Naive B cell (primary cell): ENCODE results near the gene CHAT. TPM values are rescaled to one million over a fixed set of nuclear protein-coding genes. Genes with fewer than 3 reads are reported as not detected.

Source experiments
- ATAC-seq, 2 donors: fragments of 150-1000 bp; cut with Tn5 transposase; 2 replicates each; pipeline ENCODE4 v1.10.0; 2021; ENCODE audit warnings: low read depth in 2 of 2, mild to moderate bottlenecking in 2 of 2, moderate library complexity in 2 of 2
- DNase-seq: peaks from one replicate; pipeline ENCODE4 v3.0.0; 2022
- H3K27ac Mint-ChIP-seq, 6 donors: one replicate each; pipeline ENCODE4 v1.8.0; 2020 to 2022; ENCODE audit warnings: mild to moderate bottlenecking in 6 of 6, mixed read lengths in 6 of 6, moderate library complexity in 5 of 6, inconsistent platforms in 2 of 6
- H3K27me3 Mint-ChIP-seq, 3 donors: one replicate each; pipeline ENCODE4 v1.8.0; 2021 to 2022; ENCODE audit warnings: mixed read lengths in 3 of 3, mild to moderate bottlenecking in 1 of 3
- H3K36me3 Mint-ChIP-seq, 2 donors: one replicate each; pipeline ENCODE4 v1.8.0; 2020 to 2022; ENCODE audit warnings: mixed read lengths in 2 of 2, inconsistent platforms in 1 of 2, mild to moderate bottlenecking in 1 of 2
- H3K4me1 Mint-ChIP-seq, 3 donors: one replicate each; pipeline ENCODE4 v1.8.0; 2020 to 2022; ENCODE audit warnings: mixed read lengths in 3 of 3, inconsistent platforms in 1 of 3, mild to moderate bottlenecking in 1 of 3, moderate library complexity in 1 of 3
- H3K4me3 Mint-ChIP-seq, 8 donors: one replicate each; pipeline ENCODE4 v1.8.0; 2020 to 2022; ENCODE audit warnings: mild to moderate bottlenecking in 8 of 8, mixed read lengths in 8 of 8, moderate library complexity in 8 of 8, inconsistent platforms in 2 of 8
- H3K9me3 Mint-ChIP-seq, 7 donors: one replicate each; pipeline ENCODE4 v1.8.0; 2020 to 2022; ENCODE audit warnings: mixed read lengths in 7 of 7, mild to moderate bottlenecking in 5 of 7, inconsistent platforms in 2 of 7, moderate library complexity in 1 of 7
- polyA plus RNA-seq, 6 donors: library from polyadenylated mRNA; unstranded; fragments of 300-500 nt; fragmentation: Illumina TruSeq; gene quantifications; one replicate each; pipeline ENCODE4 v1.2.3, GENCODE V29; 2021; ENCODE audit warnings: low read depth in 6 of 6

The CHAT gene
- polyA plus RNA-seq, 6 donors from 2014 or later, result not detected

DNA sequence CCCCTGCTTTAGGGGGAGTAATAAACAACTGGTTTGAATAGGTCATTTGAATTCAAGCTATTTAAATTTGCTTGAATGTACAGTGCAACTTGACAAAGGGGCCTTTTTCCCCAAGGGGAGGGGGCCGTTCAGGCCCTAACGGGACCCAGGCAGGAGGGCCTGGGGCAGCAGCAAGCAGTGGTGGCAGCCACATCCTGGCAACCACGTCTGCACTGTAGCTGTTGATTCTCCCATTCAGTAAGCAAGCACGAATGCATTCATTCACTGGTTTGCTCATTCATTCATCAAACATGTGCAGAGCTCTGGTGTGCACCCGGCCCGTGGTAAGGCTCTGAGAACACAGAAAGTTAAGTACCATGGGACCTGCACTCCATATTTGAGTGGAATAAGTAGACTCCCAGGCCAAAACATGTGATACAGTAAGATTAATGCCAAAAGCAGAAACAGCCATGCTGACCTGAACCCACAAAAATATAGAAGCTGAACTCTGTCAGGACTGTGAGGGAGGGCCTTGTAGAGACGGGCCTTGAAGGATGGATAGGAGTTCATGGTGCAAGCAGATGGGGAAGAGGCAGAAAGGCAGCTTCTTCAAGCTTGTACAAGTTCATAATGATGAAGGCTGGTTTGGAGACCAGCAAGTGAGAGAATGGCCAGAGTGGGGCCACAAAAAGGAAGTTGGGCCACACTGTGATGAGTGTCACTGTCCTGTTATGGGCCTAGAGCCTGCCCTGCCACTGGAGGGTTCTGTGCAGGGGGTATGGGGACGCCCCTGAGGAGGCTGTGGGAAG is 36.3 kb downstream of the CHAT start:
- Mint-ChIP-seq H3K4me1 (peaks cover 5 to 11% (median 8%) of the 10 kb centered on the region in 3 donors), H3K4me3 (no peak overlapping the region), H3K36me3 (no peaks in the 10 kb centered on the region), H3K27me3 (peaks cover 8 to 19% (median 11%) of the 10 kb centered on the region in 3 donors), H3K9me3 (no peaks in the 10 kb centered on the region), H3K27ac (peak overlapping the region in 1 of 6 donors; percentile 56)
- DNase-seq (no peak), ATAC-seq (no peak)

DNA sequence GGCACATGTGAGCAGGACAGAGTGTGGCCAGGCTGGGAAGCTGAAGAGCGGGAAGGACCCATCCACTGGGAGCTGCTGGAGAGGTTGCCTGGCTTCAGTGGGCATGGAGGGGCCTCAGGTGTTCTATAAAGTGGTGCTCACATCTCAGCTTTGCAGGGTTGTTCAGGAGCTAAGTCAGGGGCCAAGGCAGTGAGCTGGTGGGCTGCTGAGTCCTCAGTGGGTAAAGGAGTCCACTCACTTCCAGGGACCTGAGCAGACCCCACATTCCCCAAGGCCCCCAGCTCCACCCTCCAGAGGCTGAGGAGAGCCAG is 36.8 kb downstream of the CHAT start:
- Mint-ChIP-seq H3K27ac (peak overlapping the region in 1 of 6 donors; percentile 56), H3K27me3 (peaks cover 8 to 19% (median 14%) of the 10 kb centered on the region in 3 donors), H3K36me3 (no peaks in the 10 kb centered on the region), H3K9me3 (no peaks in the 10 kb centered on the region), H3K4me1 (peaks cover 5 to 11% (median 8%) of the 10 kb centered on the region in 3 donors), H3K4me3 (no peak overlapping the region)
- ATAC-seq, result no peak
- DNase-seq, result no peak

DNA sequence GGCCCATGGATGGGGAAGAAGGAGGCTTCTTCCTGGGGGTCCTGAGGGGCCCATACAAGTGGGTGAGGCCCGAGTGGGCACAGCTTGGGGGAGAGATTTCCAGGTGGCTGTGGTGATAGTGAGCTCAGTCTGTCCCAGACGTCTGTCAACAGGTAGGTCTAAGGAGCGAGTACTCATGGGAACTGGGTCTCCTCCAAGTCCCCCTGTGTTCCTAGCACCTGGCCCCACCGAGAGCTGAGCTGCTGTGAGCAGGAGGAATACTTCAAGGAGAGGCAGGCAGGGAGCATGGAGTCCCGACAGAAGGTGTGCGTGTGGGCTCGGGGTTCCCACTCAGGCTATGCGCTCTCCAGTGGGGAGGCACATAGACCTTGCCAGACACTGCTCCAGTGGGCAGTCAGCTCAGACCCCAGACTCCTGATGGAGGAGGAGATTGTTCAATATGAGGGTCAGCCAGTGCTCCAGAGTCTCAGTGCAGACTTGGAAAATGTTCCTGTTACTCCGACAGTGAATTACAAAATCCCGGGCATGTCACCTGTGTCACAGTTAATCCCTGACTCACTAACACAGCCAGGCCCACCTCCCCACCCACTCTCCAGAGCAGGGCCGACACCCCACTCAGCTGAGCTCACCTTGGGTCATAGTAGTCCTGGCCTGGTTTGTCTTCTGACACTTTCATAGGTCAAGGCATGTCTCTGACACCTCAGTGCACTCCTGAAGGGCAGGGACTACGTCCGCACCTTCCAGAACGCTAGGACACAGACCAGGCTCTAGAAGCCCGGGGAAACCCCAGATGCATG is 37.4 kb downstream of the CHAT start:
- Mint-ChIP-seq H3K27ac (no peak overlapping the region), H3K27me3 (peaks cover 8 to 22% (median 18%) of the 10 kb centered on the region in 3 donors), H3K9me3 (peaks cover 0 to under 1% (median 0%) of the 10 kb centered on the region in 7 donors), H3K4me1 (peaks cover 5 to 11% (median 8%) of the 10 kb centered on the region in 3 donors), H3K4me3 (no peak overlapping the region), H3K36me3 (peaks cover 0 to 3% of the 10 kb centered on the region in 2 donors)
- ATAC-seq (no peak), DNase-seq (no peak)

DNA sequence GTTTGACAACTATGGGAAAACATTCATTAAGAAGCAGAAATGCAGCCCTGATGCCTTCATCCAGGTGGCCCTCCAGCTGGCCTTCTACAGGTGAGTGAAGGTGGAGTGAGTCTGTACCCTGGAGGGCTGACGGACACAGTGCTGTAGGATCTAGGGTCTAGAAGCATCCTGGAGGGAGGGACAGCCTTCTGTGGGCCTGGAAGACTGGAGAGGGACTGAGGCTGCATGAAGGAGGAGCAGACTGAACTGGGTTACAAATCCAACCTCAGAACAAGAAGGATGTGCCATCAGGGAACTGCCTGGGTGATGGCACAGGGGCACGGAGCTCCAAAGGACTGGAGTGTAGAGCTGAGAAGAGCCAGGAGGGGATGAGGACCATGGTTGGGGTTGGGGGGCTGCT is 38.1 kb downstream of the CHAT start:
- Mint-ChIP-seq H3K4me3 (no peak overlapping the region), H3K36me3 (peaks cover 0 to 9% of the 10 kb centered on the region in 2 donors), H3K4me1 (peaks cover 5 to 11% (median 8%) of the 10 kb centered on the region in 3 donors), H3K9me3 (peaks cover 0 to 7% (median 3%) of the 10 kb centered on the region in 7 donors), H3K27ac (no peak overlapping the region), H3K27me3 (peaks cover 15 to 29% (median 18%) of the 10 kb centered on the region in 3 donors)
- no peak for DNase-seq
- no peak for ATAC-seq

DNA sequence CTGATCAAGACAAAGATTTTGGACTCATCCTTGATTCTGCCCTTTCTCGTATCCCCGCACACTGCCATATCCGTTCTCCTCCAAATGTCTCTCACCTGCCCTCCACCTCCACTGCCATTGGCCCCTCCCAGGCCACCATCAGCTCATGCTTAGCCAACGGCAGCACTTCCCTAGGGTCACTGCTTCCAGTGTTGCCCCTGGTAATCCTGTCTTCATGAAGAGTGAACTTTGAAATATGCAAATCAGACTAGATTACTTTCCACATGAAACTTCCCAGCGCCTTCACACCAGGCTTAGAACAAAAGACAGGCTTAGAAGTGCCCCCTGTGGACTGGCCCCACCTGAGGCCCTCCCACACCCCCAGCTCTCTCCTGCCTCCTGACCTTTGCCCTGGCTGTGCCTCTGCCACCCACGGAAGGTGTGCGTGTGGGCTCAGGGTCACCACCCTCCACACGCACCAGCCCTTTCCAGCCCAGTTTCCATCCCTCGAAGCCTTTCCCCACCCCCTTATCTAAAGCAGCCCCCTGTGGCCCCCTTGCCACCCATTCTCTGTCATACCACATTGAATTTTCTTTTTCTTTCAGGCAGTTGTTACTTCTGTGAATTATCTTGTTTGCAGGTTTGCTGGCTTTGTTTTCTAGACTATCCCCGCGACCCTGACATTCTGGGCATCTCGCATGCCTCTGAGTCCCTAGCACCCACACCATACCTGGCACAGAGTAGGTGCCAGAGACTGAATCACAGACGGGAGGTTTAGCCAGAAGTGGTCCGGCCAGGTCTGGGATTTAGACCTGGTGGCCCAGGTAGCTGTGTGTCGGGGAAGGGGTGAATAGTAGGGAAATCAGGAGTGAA is 38.8 kb downstream of the CHAT start:
- ATAC-seq (no peak), DNase-seq (no peak)
- no peak overlapping the region for H3K27ac Mint-ChIP-seq
- peaks cover 12 to 30% (median 16%) of the 10 kb centered on the region in 3 donors for H3K27me3 Mint-ChIP-seq
- H3K4me3 Mint-ChIP-seq, result peak overlapping the region in 1 of 8 donors; percentile 74
- H3K4me1 Mint-ChIP-seq, result peaks cover 5 to 11% (median 8%) of the 10 kb centered on the region in 3 donors
- peaks cover 0 to 7% (median 3%) of the 10 kb centered on the region in 7 donors for H3K9me3 Mint-ChIP-seq
- peaks cover 0 to 9% of the 10 kb centered on the region in 2 donors for H3K36me3 Mint-ChIP-seq

DNA sequence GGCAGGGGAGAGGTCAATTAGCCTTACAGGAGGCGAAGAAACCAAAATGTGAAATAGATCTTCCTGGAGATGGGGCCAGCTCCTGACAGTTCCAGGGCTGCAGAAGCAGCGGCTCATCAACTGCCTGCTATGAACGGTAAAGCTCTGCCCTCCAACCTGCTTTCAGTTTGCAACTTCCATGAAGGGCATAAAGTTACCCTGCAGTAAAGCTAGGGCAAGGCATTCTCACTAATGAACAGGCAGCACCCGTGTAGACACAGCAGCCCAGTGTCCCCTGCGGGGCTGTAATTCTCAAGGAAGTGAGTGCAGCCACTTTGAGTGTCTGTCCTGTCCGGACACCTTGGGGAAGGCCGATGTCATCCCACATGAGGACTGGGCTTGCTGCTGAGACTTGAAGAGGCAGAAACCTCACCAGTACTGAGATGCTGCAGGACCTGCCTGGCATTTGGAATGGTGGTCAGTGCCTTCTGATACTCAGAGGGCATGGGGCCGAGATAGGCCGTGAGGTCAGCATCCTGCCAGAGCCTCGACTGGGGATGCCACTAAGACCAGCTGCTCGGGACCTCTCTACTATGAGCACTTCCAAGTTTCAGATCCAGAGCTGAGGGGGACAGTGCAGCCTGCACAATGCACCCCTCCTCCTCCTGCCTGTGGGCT is 39.6 kb downstream of the CHAT start:
- DNase-seq, result no peak
- Mint-ChIP-seq H3K4me1 (peaks cover 5 to 11% (median 8%) of the 10 kb centered on the region in 3 donors), H3K36me3 (peaks cover 0 to 9% of the 10 kb centered on the region in 2 donors), H3K27me3 (peaks cover 11 to 27% (median 16%) of the 10 kb centered on the region in 3 donors), H3K4me3 (peak overlapping the region in 1 of 8 donors; percentile 74), H3K27ac (no peak overlapping the region), H3K9me3 (peaks cover 0 to 7% (median 4%) of the 10 kb centered on the region in 7 donors)
- no peak for ATAC-seq

DNA sequence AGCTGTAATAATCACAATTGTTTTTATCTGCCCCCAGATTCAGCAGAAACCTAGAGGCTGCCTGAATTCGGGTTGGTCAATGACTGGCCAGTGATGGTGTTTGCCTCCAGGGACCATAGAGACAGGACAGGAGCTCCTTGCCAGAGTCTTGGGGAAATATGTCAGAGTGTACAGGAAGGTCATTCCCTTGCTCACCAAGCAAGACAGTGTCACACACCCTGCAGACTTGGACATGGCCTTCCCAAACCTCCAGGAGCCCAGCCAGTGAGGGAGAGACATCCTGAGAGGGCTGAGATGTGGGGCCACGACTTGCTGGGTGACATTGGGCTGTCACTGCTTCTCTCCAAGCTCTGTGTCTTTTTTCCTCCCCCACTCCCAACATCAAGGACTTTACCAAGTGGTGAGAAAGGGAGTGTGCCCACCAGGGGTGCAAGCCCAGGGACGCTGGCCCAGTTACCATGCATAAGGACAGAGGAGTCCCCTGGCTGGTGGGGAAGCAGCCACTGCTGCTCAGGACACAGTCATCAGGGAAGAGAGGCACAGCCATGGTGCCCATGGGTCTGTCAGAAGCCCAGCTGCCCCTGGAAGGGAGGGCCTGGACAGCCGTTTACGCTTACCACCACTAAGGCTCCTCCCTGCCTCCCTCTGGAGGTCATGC is 40.3 kb downstream of the CHAT start:
- ATAC-seq (no peak), DNase-seq (no peak)
- peaks cover under 1 to 9% (median 7%) of the 10 kb centered on the region in 3 donors for H3K4me1 Mint-ChIP-seq
- peaks cover 11 to 19% (median 16%) of the 10 kb centered on the region in 3 donors for H3K27me3 Mint-ChIP-seq
- no peak overlapping the region for H3K27ac Mint-ChIP-seq
- H3K4me3 Mint-ChIP-seq, result no peak overlapping the region
- peaks cover 0 to 15% of the 10 kb centered on the region in 2 donors for H3K36me3 Mint-ChIP-seq
- peaks cover 6 to 14% (median 12%) of the 10 kb centered on the region in 7 donors for H3K9me3 Mint-ChIP-seq

DNA sequence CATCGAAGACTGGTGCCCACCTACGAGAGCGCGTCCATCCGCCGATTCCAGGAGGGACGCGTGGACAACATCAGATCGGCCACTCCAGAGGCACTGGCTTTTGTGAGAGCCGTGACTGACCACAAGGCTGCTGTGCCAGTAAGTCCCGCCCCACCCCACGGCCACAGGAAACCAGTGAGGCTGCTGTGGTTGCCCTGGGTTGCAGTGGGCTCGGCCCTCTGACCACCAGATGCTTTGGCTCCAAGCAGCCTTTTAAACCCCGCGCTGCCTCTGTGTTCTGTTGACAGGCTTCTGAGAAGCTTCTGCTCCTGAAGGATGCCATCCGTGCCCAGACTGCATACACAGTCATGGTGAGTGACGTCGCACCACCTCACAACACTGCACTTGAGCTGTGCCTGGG is 41.3 kb downstream of the CHAT start:
- DNase-seq (no peak), ATAC-seq (no peak)
- Mint-ChIP-seq H3K36me3 (peaks cover 0 to 25% of the 10 kb centered on the region in 2 donors), H3K27me3 (peaks cover 11 to 18% (median 14%) of the 10 kb centered on the region in 3 donors), H3K27ac (no peak overlapping the region), H3K9me3 (peaks cover 7 to 24% (median 17%) of the 10 kb centered on the region in 7 donors), H3K4me1 (peaks cover 0 to 2% (median under 1%) of the 10 kb centered on the region in 3 donors), H3K4me3 (no peak overlapping the region)

DNA sequence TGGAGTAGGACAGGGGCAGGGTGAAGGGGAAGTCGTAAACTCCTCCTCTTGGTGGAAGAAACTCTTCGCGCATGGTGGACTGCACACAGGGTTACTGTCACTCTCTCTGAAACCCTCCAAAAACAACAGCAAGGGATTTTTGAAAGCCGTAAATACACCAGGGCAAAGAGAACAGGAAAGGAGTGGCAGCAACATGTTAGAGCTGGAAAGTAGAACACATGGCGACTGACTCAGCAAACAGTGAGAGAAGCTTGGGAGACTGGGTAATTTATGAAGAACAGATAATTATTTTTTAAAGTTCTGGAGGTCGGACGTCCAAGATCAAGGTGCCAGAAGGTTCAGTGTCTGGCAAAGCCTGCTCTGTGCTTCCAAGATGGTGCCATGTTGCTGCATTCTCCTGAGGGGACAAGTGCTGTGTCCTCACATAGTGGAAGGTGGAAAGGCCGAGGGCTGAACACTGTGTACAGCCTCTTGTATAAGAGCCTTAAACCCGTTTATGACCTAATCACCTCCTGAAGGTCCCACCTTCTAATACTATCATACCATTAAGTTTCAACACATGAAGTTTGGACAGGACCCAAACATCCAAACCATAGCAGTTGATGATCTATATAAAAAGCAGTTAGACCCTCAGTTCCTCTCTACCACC is 43.1 kb downstream of the CHAT start:
- ATAC-seq (no peak), DNase-seq (no peak)
- Mint-ChIP-seq H3K27me3 (peaks cover 8 to 11% (median 10%) of the 10 kb centered on the region in 3 donors), H3K27ac (no peak overlapping the region), H3K4me1 (peaks cover 0 to 2% (median 0%) of the 10 kb centered on the region in 3 donors), H3K4me3 (no peak overlapping the region), H3K36me3 (peaks cover 0 to 26% of the 10 kb centered on the region in 2 donors), H3K9me3 (peaks cover 7 to 26% (median 17%) of the 10 kb centered on the region in 7 donors)

DNA sequence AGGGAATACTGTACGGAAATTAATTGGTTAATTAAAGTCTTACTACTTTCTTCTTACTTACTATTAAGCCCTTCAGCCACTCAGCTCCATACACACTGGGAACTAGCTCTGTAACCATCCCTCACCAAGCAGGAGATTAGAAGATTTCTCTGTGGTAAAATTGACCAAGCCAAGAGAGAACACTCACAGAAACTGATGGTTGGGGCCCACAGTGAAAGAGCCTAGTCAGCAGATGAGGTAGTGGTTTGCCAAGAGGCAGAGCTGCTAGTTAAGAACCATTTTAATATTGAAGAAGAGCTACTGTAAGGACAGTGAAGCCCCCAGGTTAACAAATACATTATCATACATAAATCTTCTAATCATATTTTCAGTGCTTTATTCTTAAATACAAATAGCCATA is 43.8 kb downstream of the CHAT start:
- H3K27ac Mint-ChIP-seq, result no peak overlapping the region
- ATAC-seq (no peak), DNase-seq (no peak)
- peaks cover 0 to 26% of the 10 kb centered on the region in 2 donors for H3K36me3 Mint-ChIP-seq
- H3K4me3 Mint-ChIP-seq, result no peak overlapping the region
- H3K27me3 Mint-ChIP-seq, result peaks cover 7 to 10% (median 8%) of the 10 kb centered on the region in 3 donors
- peaks cover 9 to 26% (median 17%) of the 10 kb centered on the region in 7 donors for H3K9me3 Mint-ChIP-seq
- no peaks in the 10 kb centered on the region for H3K4me1 Mint-ChIP-seq

DNA sequence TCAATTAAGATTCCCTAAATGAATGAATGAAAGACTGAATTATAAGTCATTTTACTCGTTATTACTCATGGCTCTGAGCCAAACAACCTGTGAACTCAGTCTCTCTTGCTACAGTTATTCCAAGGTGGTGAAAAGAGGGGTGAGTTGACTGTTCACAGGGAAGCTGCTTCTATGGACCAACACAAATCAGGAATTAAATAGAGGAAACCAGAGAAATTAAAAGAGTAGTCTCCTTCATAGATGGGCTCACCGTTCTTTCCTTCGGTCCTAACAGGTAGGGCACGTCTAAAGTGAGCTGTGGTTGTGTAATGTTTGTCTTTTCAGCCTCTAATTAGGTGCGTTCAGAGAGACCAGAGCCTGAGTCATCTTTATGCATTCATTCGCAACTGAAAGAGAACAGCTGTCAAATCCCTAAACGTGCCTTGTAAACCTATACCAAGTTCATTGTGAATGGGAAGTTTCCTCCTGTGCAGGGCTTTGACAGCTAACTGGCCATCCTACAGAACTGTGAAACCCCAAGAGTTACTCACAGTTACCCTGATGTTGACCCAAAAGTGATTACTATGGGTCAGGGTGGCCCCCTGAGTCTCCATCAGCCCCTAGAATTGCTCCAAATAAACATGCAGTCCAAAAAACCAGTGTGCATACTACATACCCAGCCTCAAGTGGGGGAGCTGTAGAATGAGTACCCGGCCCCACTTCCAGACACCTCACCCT is 47.5 kb downstream of the CHAT start:
- no peak for DNase-seq

More for the DNA sequence above, 47.5 kb downstream of the CHAT start:
- Mint-ChIP-seq H3K36me3 (peaks cover 0 to 22% of the 10 kb centered on the region in 2 donors), H3K4me3 (no peak overlapping the region), H3K4me1 (no peaks in the 10 kb centered on the region), H3K9me3 (peaks cover 9 to 26% (median 15%) of the 10 kb centered on the region in 7 donors), H3K27me3 (peaks cover 0 to 13% (median 7%) of the 10 kb centered on the region in 3 donors), H3K27ac (no peak overlapping the region)
- no peak for ATAC-seq
